Measurements from ENCODE around the gene BBS9.

Gene BBS9

GRCh38 chr7:33578881-33579672, 449.7 kb downstream of the BBS9 start:
- Histone ChIP-seq H3K4me1 (ENCODE audit: control insufficient read depth, insufficient read depth, low read length) (no peaks in the 10 kb centered on the region), H3K9ac (ENCODE audit: low read depth, low read length) (no peak overlapping the region), H3K4me3 (ENCODE audit: low read depth, low read length) (no peak overlapping the region), H3K27me3 (ENCODE audit: control insufficient read depth, insufficient read depth, low read length) (no peaks in the 10 kb centered on the region), H3K9me3 (ENCODE audit: control insufficient read depth, insufficient read depth, low read length) (no peaks in the 10 kb centered on the region), H3K36me3 (ENCODE audit: control insufficient read depth, insufficient read depth, low read length) (no peaks in the 10 kb centered on the region)

- Histone ChIP-seq H3K9ac (ENCODE audit: low read depth, low read length) (no peak overlapping the region), H3K9me3 (ENCODE audit: control insufficient read depth, insufficient read depth, low read length) (no peaks in the 10 kb centered on the region), H3K36me3 (ENCODE audit: control insufficient read depth, insufficient read depth, low read length) (no peaks in the 10 kb centered on the region), H3K4me3 (ENCODE audit: low read depth, low read length) (no peak overlapping the region), H3K27me3 (ENCODE audit: control insufficient read depth, insufficient read depth, low read length) (no peaks in the 10 kb centered on the region), H3K4me1 (ENCODE audit: control insufficient read depth, insufficient read depth, low read length) (no peaks in the 10 kb centered on the region)
Measured at GRCh38 chr7:33579673-33579960, 450.3 kb downstream of the BBS9 start.

- no peaks in the 10 kb centered on the region for H3K9me3 ChIP-seq (ENCODE audit: control insufficient read depth, insufficient read depth, low read length)
- no peak overlapping the region for H3K9ac ChIP-seq (ENCODE audit: low read depth, low read length)
- no peaks in the 10 kb centered on the region for H3K36me3 ChIP-seq (ENCODE audit: control insufficient read depth, insufficient read depth, low read length)
- H3K4me3 ChIP-seq (ENCODE audit: low read depth, low read length): no peak overlapping the region
- H3K27me3 ChIP-seq (ENCODE audit: control insufficient read depth, insufficient read depth, low read length): no peaks in the 10 kb centered on the region
- H3K4me1 ChIP-seq (ENCODE audit: control insufficient read depth, insufficient read depth, low read length): no peaks in the 10 kb centered on the region
Measured at GRCh38 chr7:33581236-33581635, 451.9 kb downstream of the BBS9 start.

- H3K4me1 ChIP-seq (ENCODE audit: control insufficient read depth, insufficient read depth, low read length): no peaks in the 10 kb centered on the region
- no peak overlapping the region for H3K4me3 ChIP-seq (ENCODE audit: low read depth, low read length)
- no peaks in the 10 kb centered on the region for H3K27me3 ChIP-seq (ENCODE audit: control insufficient read depth, insufficient read depth, low read length)
- no peaks in the 10 kb centered on the region for H3K9me3 ChIP-seq (ENCODE audit: control insufficient read depth, insufficient read depth, low read length)
- H3K9ac ChIP-seq (ENCODE audit: low read depth, low read length): no peak overlapping the region
- no peaks in the 10 kb centered on the region for H3K36me3 ChIP-seq (ENCODE audit: control insufficient read depth, insufficient read depth, low read length)
Measured at GRCh38 chr7:33582104-33582503, 452.7 kb downstream of the BBS9 start.

- Histone ChIP-seq H3K9ac (ENCODE audit: low read depth, low read length) (no peak overlapping the region), H3K36me3 (ENCODE audit: control insufficient read depth, insufficient read depth, low read length) (no peaks in the 10 kb centered on the region), H3K9me3 (ENCODE audit: control insufficient read depth, insufficient read depth, low read length) (no peaks in the 10 kb centered on the region), H3K4me3 (ENCODE audit: low read depth, low read length) (no peak overlapping the region), H3K27me3 (ENCODE audit: control insufficient read depth, insufficient read depth, low read length) (no peaks in the 10 kb centered on the region), H3K4me1 (ENCODE audit: control insufficient read depth, insufficient read depth, low read length) (no peaks in the 10 kb centered on the region)
Measured at GRCh38 chr7:33582533-33582932, 453.2 kb downstream of the BBS9 start.

- Histone ChIP-seq H3K9me3 (ENCODE audit: control insufficient read depth, insufficient read depth, low read length) (no peaks in the 10 kb centered on the region), H3K36me3 (ENCODE audit: control insufficient read depth, insufficient read depth, low read length) (no peaks in the 10 kb centered on the region), H3K4me3 (ENCODE audit: low read depth, low read length) (no peak overlapping the region)
Measured at GRCh38 chr7:33589911-33590310, 460.5 kb downstream of the BBS9 start.

GRCh38 chr7:33590916-33591315, 461.6 kb downstream of the BBS9 start:
- Histone ChIP-seq H3K9ac (ENCODE audit: low read depth, low read length) (no peak overlapping the region), H3K27me3 (ENCODE audit: control insufficient read depth, insufficient read depth, low read length) (no peaks in the 10 kb centered on the region), H3K4me3 (ENCODE audit: low read depth, low read length) (no peak overlapping the region), H3K36me3 (ENCODE audit: control insufficient read depth, insufficient read depth, low read length) (no peaks in the 10 kb centered on the region), H3K9me3 (ENCODE audit: control insufficient read depth, insufficient read depth, low read length) (no peaks in the 10 kb centered on the region), H3K4me1 (ENCODE audit: control insufficient read depth, insufficient read depth, low read length) (no peaks in the 10 kb centered on the region)

More at GRCh38 chr7:33589911-33590310, 460.5 kb downstream of the BBS9 start:
- no peak overlapping the region for H3K9ac ChIP-seq (ENCODE audit: low read depth, low read length)
- H3K27me3 ChIP-seq (ENCODE audit: control insufficient read depth, insufficient read depth, low read length): no peaks in the 10 kb centered on the region
- H3K4me1 ChIP-seq (ENCODE audit: control insufficient read depth, insufficient read depth, low read length): no peaks in the 10 kb centered on the region

GRCh38 chr7:33591490-33591889, 462.1 kb downstream of the BBS9 start:
- no peaks in the 10 kb centered on the region for H3K4me1 ChIP-seq (ENCODE audit: control insufficient read depth, insufficient read depth, low read length)
- H3K9me3 ChIP-seq (ENCODE audit: control insufficient read depth, insufficient read depth, low read length): no peaks in the 10 kb centered on the region
- H3K9ac ChIP-seq (ENCODE audit: low read depth, low read length): no peak overlapping the region
- H3K4me3 ChIP-seq (ENCODE audit: low read depth, low read length): no peak overlapping the region
- no peaks in the 10 kb centered on the region for H3K36me3 ChIP-seq (ENCODE audit: control insufficient read depth, insufficient read depth, low read length)
- no peaks in the 10 kb centered on the region for H3K27me3 ChIP-seq (ENCODE audit: control insufficient read depth, insufficient read depth, low read length)

GRCh38 chr7:33592718-33593117, 463.4 kb downstream of the BBS9 start:
- no peaks in the 10 kb centered on the region for H3K36me3 ChIP-seq (ENCODE audit: control insufficient read depth, insufficient read depth, low read length)
- no peaks in the 10 kb centered on the region for H3K9me3 ChIP-seq (ENCODE audit: control insufficient read depth, insufficient read depth, low read length)
- no peaks in the 10 kb centered on the region for H3K27me3 ChIP-seq (ENCODE audit: control insufficient read depth, insufficient read depth, low read length)
- no peak overlapping the region for H3K9ac ChIP-seq (ENCODE audit: low read depth, low read length)
- no peaks in the 10 kb centered on the region for H3K4me1 ChIP-seq (ENCODE audit: control insufficient read depth, insufficient read depth, low read length)
- H3K4me3 ChIP-seq (ENCODE audit: low read depth, low read length): no peak overlapping the region

GRCh38 chr7:33593611-33594010, 464.2 kb downstream of the BBS9 start:
- H3K4me3 ChIP-seq (ENCODE audit: low read depth, low read length): no peak overlapping the region
- H3K9me3 ChIP-seq (ENCODE audit: control insufficient read depth, insufficient read depth, low read length): no peaks in the 10 kb centered on the region
- H3K4me1 ChIP-seq (ENCODE audit: control insufficient read depth, insufficient read depth, low read length): no peaks in the 10 kb centered on the region
- H3K27me3 ChIP-seq (ENCODE audit: control insufficient read depth, insufficient read depth, low read length): no peaks in the 10 kb centered on the region
- no peak overlapping the region for H3K9ac ChIP-seq (ENCODE audit: low read depth, low read length)
- no peaks in the 10 kb centered on the region for H3K36me3 ChIP-seq (ENCODE audit: control insufficient read depth, insufficient read depth, low read length)

GRCh38 chr7:33596686-33597085, 467.3 kb downstream of the BBS9 start:
- Histone ChIP-seq H3K9ac (ENCODE audit: low read depth, low read length) (no peak overlapping the region), H3K4me1 (ENCODE audit: control insufficient read depth, insufficient read depth, low read length) (no peaks in the 10 kb centered on the region), H3K36me3 (ENCODE audit: control insufficient read depth, insufficient read depth, low read length) (peaks cover 2% of the 10 kb centered on the region), H3K9me3 (ENCODE audit: control insufficient read depth, insufficient read depth, low read length) (no peaks in the 10 kb centered on the region), H3K4me3 (ENCODE audit: low read depth, low read length) (no peak overlapping the region), H3K27me3 (ENCODE audit: control insufficient read depth, insufficient read depth, low read length) (no peaks in the 10 kb centered on the region)

GRCh38 chr7:33597181-33597580, 467.8 kb downstream of the BBS9 start:
- peaks cover 2% of the 10 kb centered on the region for H3K36me3 ChIP-seq (ENCODE audit: control insufficient read depth, insufficient read depth, low read length)
- H3K4me1 ChIP-seq (ENCODE audit: control insufficient read depth, insufficient read depth, low read length): no peaks in the 10 kb centered on the region
- H3K27me3 ChIP-seq (ENCODE audit: control insufficient read depth, insufficient read depth, low read length): no peaks in the 10 kb centered on the region
- no peaks in the 10 kb centered on the region for H3K9me3 ChIP-seq (ENCODE audit: control insufficient read depth, insufficient read depth, low read length)
- H3K4me3 ChIP-seq (ENCODE audit: low read depth, low read length): no peak overlapping the region
- H3K9ac ChIP-seq (ENCODE audit: low read depth, low read length): no peak overlapping the region

All from iPS-15b (cell line).